Transverse colon (tissue), 4 donors: ENCODE data around the gene DEK. TPM values are rescaled to one million over a fixed set of nuclear protein-coding genes. Genes with fewer than 3 reads are reported as not detected.

ENCODE experiments used
- DNase-seq: peaks from one replicate; pipeline ENCODE4 v3.0.0-alpha.2; 2019
- H3K27ac ChIP-seq, 4 donors: fragments of 200-600 bp; sonication (generic); 2 replicates each; pipeline ENCODE4 v1.5.1; 2016 to 2018; ENCODE audit warnings: inconsistent platforms in 4 of 4
- H3K27me3 ChIP-seq: fragments of 200-600 bp; sonication (generic); 2 replicates; pipeline ENCODE4 v1.5.1; 2017; ENCODE audit warnings: inconsistent platforms
- H3K36me3 ChIP-seq, 4 donors: fragments of 200-600 bp; sonication (generic); 2 replicates each; pipeline ENCODE4 v1.5.1; 2017 to 2019; ENCODE audit warnings: inconsistent platforms in 4 of 4
- H3K4me1 ChIP-seq, 4 donors: fragments of 200-600 bp; sonication (generic); 2 replicates each; pipeline ENCODE4 v1.5.1; 2017 to 2020; ENCODE audit warnings: inconsistent platforms in 4 of 4
- H3K4me3 ChIP-seq, 4 donors: fragments of 200-600 bp; sonication (generic); 1 replicate in 1 of 4; 2 replicates in 3 of 4; pipeline versions ENCODE4 v1.5.1 to v1.6.1; 2017 to 2019; ENCODE audit warnings: inconsistent platforms in 4 of 4
- H3K9me3 ChIP-seq, 2 donors: fragments of 200-600 bp; sonication (generic); 2 replicates each; pipeline ENCODE4 v1.5.1; 2017 to 2019; ENCODE audit warnings: inconsistent platforms in 2 of 2
- EP300 ChIP-seq: sonication (generic); formaldehyde crosslinking; IDR thresholded peaks from one replicate; pipeline ENCODE4 v1.6.1; 2017; ENCODE audit warnings: antibody characterized with exemption, low read depth
- POLR2A ChIP-seq: fragments of 450-650 bp; IDR thresholded peaks from one replicate; pipeline ENCODE4 v1.6.1; 2016; ENCODE audit warnings: antibody characterized with exemption, mild to moderate bottlenecking, moderate library complexity
- POLR2AphosphoS5 ChIP-seq, 3 donors: sonication (generic); formaldehyde crosslinking; IDR thresholded peaks; one replicate each; pipeline ENCODE4 v1.6.1; 2016; ENCODE audit warnings: antibody characterized with exemption in 3 of 3
- WGBS, 2 donors: methylation state at CpG; one replicate each; pipeline ENCODE4 v1.1.5; 2018; ENCODE audit warnings: low coverage in 1 of 2; 5-methylcytosine and 5-hydroxymethylcytosine counted together
- in situ Hi-C, 4 donors: fragments of 200-750 bp; cut with MboI; loops; one replicate each; pipeline versions ENCODE4 v1.15.0 to v1.15.1; 2017; ENCODE audit warnings: low sequenced_read_pairs in 3 of 4, low pct_ligation_motif_present in 1 of 4, low pct_unique_long_range_greater_than_20kb in 1 of 4
- intact Hi-C: fragments of 100-400 bp; cut with DNase I; formaldehyde crosslinking; loops from one replicate; pipeline ENCODE4 v1.15.1; 2023; ENCODE audit warnings: low total_unique reads
- total RNA-seq, 4 donors: library from RNA; depleted of rRNA; stranded (reverse); fragments of >200 nt; gene quantifications; one replicate each; pipeline ENCODE4 v1.1.0, GENCODE V29; 2016
- TF ChIP-seq, protein P1 (sequence below), 5 experiments: fragments of 200-600 bp in 3 of 5; fragments of 450-650 bp in 2 of 5; sonication (generic) in 3 of 5; IDR thresholded peaks; 1 replicate in 2 of 5; 2 replicates in 3 of 5; pipeline ENCODE4 v1.5.1; 2016 to 2017; ENCODE audit warnings: antibody characterized with exemption in 5 of 5, inconsistent platforms in 3 of 5, mild to moderate bottlenecking in 2 of 5, moderate library complexity in 1 of 5

DEK gene
- total RNA-seq, 4 donors from 2014 or later = 96.9 to 175 (median 111) TPM

DNA sequence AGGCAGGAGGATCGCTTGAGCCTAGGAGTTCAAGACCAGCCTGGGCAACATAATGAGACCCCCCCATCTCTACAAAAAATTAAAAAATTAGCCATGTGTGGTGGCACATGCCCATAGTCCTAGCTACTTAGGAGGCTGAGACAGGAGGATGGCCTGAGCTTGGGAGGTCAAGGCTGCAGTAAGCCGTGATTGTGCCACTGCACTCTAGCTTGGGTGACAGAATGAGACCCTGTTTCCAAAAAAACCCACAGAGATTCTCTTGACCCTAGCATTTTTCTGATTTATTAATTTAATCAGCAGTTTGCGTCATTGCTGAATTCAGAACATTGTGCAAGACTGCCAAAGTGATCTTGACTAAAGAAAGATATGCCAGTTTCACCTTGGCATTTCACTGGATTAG is 72.3 kb downstream of the DEK start:
- no peaks in the 10 kb centered on the region for H3K4me1 ChIP-seq
- H3K4me3 ChIP-seq = no peak overlapping the region
- peaks cover 0 to 12% (median 2%) of the 10 kb centered on the region in 4 donors for H3K36me3 ChIP-seq
- no peaks in the 10 kb centered on the region for H3K9me3 ChIP-seq
- DNase-seq = no peak
- in situ Hi-C loops = no loop called here
- intact Hi-C loops = no loop called here
- WGBS, 2 donors = 95 to 100% methylated on average over 3 of the region's 3 CpGs
- no peaks in the 10 kb centered on the region for H3K27me3 ChIP-seq
- no peak overlapping the region for H3K27ac ChIP-seq
- TF ChIP-seq POLR2AphosphoS5 (IDR thresholded peaks at IDR 0.05) (no peak), POLR2A (no peak), EP300 (no peak)
- TF ChIP-seq, protein P1, sequence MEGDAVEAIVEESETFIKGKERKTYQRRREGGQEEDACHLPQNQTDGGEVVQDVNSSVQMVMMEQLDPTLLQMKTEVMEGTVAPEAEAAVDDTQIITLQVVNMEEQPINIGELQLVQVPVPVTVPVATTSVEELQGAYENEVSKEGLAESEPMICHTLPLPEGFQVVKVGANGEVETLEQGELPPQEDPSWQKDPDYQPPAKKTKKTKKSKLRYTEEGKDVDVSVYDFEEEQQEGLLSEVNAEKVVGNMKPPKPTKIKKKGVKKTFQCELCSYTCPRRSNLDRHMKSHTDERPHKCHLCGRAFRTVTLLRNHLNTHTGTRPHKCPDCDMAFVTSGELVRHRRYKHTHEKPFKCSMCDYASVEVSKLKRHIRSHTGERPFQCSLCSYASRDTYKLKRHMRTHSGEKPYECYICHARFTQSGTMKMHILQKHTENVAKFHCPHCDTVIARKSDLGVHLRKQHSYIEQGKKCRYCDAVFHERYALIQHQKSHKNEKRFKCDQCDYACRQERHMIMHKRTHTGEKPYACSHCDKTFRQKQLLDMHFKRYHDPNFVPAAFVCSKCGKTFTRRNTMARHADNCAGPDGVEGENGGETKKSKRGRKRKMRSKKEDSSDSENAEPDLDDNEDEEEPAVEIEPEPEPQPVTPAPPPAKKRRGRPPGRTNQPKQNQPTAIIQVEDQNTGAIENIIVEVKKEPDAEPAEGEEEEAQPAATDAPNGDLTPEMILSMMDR (IDR thresholded peaks at IDR 0.05) = no peak

DNA sequence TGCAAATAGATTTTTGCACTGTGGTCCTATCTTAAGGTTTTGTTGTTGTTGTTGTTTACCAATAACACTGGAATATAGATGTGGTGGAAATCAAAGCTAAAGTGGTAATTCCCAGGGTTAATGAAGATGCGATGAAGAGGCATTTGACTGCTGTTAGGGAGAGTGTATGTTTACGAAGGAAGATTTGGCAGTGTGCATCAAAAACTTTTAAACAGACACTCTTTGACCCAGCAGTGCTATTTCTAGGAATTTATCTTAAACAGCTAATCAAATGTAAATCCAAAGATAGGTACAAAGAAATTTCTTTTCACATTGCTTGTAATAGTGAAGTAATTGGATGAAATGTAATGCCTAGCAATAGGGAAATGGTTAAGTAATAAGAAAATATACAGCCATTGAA is 75.1 kb downstream of the DEK start:
- DNase-seq = no peak
- no peaks in the 10 kb centered on the region for H3K27me3 ChIP-seq
- H3K4me1 ChIP-seq = peaks cover 0 to 9% (median 3%) of the 10 kb centered on the region in 4 donors
- TF ChIP-seq, protein P1 (IDR thresholded peaks at IDR 0.05) = no peak
- TF ChIP-seq EP300 = no peak
- no peak for TF ChIP-seq POLR2A
- TF ChIP-seq POLR2AphosphoS5 (IDR thresholded peaks at IDR 0.05) = no peak
- in situ Hi-C loops (no loop called here), intact Hi-C loops (no loop called here)
- peaks cover 0 to 8% (median 0%) of the 10 kb centered on the region in 4 donors for H3K36me3 ChIP-seq
- no peaks in the 10 kb centered on the region for H3K9me3 ChIP-seq
- H3K4me3 ChIP-seq = no peak overlapping the region
- H3K27ac ChIP-seq = no peak overlapping the region
- 64 to 94% methylated on average over 2 of the region's 2 CpGs for WGBS, 2 donors

DNA sequence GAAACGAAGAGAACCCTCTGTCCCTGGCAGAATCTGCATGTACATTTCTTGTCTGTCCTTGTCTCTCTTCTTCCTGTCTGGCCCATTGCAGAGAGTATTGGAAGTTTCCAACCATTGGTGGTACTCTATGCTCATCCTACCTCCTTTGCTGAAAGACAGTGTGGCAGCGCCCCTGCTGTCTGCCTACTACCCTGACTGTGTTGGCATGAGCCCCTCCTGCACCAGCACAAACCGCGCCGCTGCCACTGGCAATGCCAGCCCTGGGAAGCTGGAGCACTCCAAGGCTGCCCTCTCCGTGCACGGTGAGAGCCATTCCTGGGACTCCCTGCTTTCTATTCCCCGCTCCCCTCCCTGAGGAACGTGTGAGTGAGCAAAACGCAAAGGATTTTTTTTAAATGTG is 76.6 kb downstream of the DEK start:
- TF ChIP-seq, protein P1 (IDR thresholded peaks at IDR 0.05) = no peak
- no peak for TF ChIP-seq POLR2A
- TF ChIP-seq EP300 = no peak
- TF ChIP-seq POLR2AphosphoS5 (IDR thresholded peaks at IDR 0.05) = no peak
- DNase-seq = no peak
- in situ Hi-C loops = no loop called here

DNA sequence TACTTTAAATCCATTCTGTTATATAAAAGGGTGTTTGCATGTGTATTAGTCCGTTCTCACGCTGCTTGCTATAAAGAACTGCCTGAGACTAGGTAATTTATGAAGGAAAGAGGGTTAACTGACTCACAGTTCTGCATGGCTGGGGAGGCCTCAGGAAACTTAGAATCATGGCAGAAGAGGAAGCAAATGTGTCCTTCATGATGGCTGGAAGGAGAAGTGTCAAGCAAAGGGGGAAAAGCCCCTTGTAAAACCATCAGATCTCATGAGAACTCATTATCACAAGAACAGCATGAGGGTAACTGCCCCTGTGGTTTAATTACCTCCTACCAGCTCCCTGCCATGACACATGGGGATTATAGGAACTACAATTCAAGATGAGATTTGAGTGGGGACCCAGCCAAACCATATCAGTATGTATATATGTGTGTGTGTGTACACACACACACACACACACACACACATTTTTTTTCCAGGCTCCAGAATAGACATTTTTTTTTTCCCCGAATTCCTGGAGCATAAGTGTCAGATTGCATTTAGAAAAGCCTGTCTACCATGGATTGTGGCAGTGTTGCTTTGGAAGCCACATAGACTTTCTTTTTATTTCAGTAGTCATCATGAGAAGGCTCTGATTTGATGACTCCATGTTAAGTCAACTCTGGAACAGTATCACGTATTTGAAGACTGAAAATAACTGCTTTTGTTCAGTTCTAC is 77.6 kb downstream of the DEK start:
- WGBS, 2 donors = 74 to 93% methylated on average over 4 of the region's 4 CpGs
- Histone ChIP-seq H3K4me3 (no peak overlapping the region), H3K4me1 (peaks cover 0 to 9% (median 3%) of the 10 kb centered on the region in 4 donors), H3K9me3 (no peaks in the 10 kb centered on the region), H3K36me3 (peaks cover 0 to 5% (median 0%) of the 10 kb centered on the region in 4 donors), H3K27me3 (no peaks in the 10 kb centered on the region), H3K27ac (peak overlapping the region in 1 of 4 donors; percentile 26)
- no peak for TF ChIP-seq EP300
- TF ChIP-seq POLR2AphosphoS5 (IDR thresholded peaks at IDR 0.05) = no peak
- TF ChIP-seq, protein P1 (IDR thresholded peaks at IDR 0.05) = no peak
- no peak for TF ChIP-seq POLR2A
- in situ Hi-C loops = no loop called here
- intact Hi-C loops = no loop called here
- no peak for DNase-seq

More for the DNA sequence above, 76.6 kb downstream of the DEK start:
- Histone ChIP-seq H3K4me1 (peaks cover 0 to 9% (median 3%) of the 10 kb centered on the region in 4 donors), H3K27me3 (no peaks in the 10 kb centered on the region), H3K9me3 (no peaks in the 10 kb centered on the region), H3K27ac (no peak overlapping the region), H3K36me3 (peaks cover 0 to 8% (median 0%) of the 10 kb centered on the region in 4 donors), H3K4me3 (no peak overlapping the region)
- intact Hi-C loops = no loop called here
- 94% methylated on average over 3 to 10 of the region's 10 CpGs for WGBS, 2 donors
